Epithelial cell of esophagus (primary cell): Measurements from ENCODE around the gene GRK5.

Source experiments
- DNase-seq: peaks from one replicate; pipeline ENCODE4 v3.0.0; 2010; ENCODE audit warnings: low read depth
- H3K4me3 ChIP-seq: 2 replicates; pipeline ENCODE4 v1.5.1; 2011; ENCODE audit warnings: mild to moderate bottlenecking, low read length, control low read depth
- CTCF ChIP-seq: IDR thresholded peaks from 2 replicates; pipeline ENCODE4 v1.5.1; 2011; ENCODE audit warnings: low read depth, mild to moderate bottlenecking, low read length, control low read depth, inconsistent platforms; ENCODE audit not compliant: insufficient read depth; ENCODE audit errors: missing control alignments

The GRK5 gene

GRCh38 chr10:119394657-119395279 is 187.4 kb downstream of the GRK5 start:
- no peak overlapping the region for H3K4me3 ChIP-seq
- no peak for DNase-seq
- TF ChIP-seq CTCF: no peak

GRCh38 chr10:119395280-119396007 is 188.1 kb downstream of the GRK5 start:
- no peak for TF ChIP-seq CTCF
- no peak overlapping the region for H3K4me3 ChIP-seq
- no peak for DNase-seq

GRCh38 chr10:119396008-119396708 is 188.8 kb downstream of the GRK5 start:
- no peak overlapping the region for H3K4me3 ChIP-seq
- no peak for DNase-seq
- no peak for TF ChIP-seq CTCF

GRCh38 chr10:119396709-119397071 is 189.3 kb downstream of the GRK5 start:
- H3K4me3 ChIP-seq: no peak overlapping the region
- DNase-seq: no peak
- no peak for TF ChIP-seq CTCF

- TF ChIP-seq CTCF: no peak
- no peak for DNase-seq
- no peak overlapping the region for H3K4me3 ChIP-seq
Measured at GRCh38 chr10:119397416-119397815, 190.0 kb downstream of the GRK5 start.

GRCh38 chr10:119398996-119399395 is 191.6 kb downstream of the GRK5 start:
- DNase-seq: no peak
- no peak for TF ChIP-seq CTCF
- no peak overlapping the region for H3K4me3 ChIP-seq

- no peak for DNase-seq
- no peak overlapping the region for H3K4me3 ChIP-seq
- TF ChIP-seq CTCF: no peak
Measured at GRCh38 chr10:119399466-119399865, 192.1 kb downstream of the GRK5 start.
